B cell (primary cell): ENCODE results near the gene DDX28.

Source experiments
- EZH2 ChIP-seq: IDR thresholded peaks from 2 replicates; pipeline ENCODE4 v1.6.1; 2012; ENCODE audit warnings: borderline replicate concordance, low read depth, mild to moderate bottlenecking, moderate library complexity, low read length; ENCODE audit not compliant: insufficient read depth, poor library complexity, severe bottlenecking
- TF ChIP-seq, protein P1 (sequence below): fragments of 200-600 bp; IDR thresholded peaks from one replicate; pipeline ENCODE4 v1.8.0; 2022; ENCODE audit warnings: antibody characterized with exemption, mild to moderate bottlenecking

DNA sequence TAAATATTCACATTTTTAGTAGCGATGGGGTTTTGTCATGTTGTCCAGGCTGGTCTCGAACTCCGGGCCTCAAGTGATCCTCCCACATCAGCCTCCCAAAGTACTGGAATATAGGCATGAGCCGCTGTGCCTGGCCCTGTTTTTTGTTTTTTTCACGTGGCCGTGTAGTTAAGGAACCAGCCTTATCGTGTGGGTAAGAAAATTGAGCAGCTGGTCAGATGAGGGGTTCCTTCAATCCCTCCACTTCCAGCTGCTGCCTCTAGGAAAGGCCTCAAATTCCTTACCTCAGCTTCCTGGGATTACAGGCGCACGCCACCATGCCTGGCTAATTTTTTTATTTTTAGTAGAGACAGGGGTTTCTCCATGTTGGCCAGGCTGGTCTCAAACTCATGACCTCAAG is 17.8 kb downstream of the DDX28 start:
- TF ChIP-seq EZH2 = no peak
- TF ChIP-seq, protein P1, sequence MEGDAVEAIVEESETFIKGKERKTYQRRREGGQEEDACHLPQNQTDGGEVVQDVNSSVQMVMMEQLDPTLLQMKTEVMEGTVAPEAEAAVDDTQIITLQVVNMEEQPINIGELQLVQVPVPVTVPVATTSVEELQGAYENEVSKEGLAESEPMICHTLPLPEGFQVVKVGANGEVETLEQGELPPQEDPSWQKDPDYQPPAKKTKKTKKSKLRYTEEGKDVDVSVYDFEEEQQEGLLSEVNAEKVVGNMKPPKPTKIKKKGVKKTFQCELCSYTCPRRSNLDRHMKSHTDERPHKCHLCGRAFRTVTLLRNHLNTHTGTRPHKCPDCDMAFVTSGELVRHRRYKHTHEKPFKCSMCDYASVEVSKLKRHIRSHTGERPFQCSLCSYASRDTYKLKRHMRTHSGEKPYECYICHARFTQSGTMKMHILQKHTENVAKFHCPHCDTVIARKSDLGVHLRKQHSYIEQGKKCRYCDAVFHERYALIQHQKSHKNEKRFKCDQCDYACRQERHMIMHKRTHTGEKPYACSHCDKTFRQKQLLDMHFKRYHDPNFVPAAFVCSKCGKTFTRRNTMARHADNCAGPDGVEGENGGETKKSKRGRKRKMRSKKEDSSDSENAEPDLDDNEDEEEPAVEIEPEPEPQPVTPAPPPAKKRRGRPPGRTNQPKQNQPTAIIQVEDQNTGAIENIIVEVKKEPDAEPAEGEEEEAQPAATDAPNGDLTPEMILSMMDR = no peak
